OCI-LY7 (cell line): Measurements from ENCODE around the gene ANKRA2.

ENCODE experiments used
- EZH2phosphoT487 ChIP-seq: fragments of 200-600 bp; sonication (generic); IDR thresholded peaks from 2 replicates; pipeline ENCODE4 v1.6.1; 2018; ENCODE audit warnings: low read depth, borderline replicate concordance, mild to moderate bottlenecking, mixed run types, antibody characterized with exemption, low read length, moderate library complexity, mixed read lengths
- TF ChIP-seq, protein P1 (sequence below): fragments of 200-600 bp; sonication (generic); conservative IDR thresholded peaks from 2 replicates; pipeline ENCODE4 v1.5.1; 2014; ENCODE audit warnings: mild to moderate bottlenecking, antibody characterized with exemption, low read length, moderate library complexity, mixed read lengths

DNA sequence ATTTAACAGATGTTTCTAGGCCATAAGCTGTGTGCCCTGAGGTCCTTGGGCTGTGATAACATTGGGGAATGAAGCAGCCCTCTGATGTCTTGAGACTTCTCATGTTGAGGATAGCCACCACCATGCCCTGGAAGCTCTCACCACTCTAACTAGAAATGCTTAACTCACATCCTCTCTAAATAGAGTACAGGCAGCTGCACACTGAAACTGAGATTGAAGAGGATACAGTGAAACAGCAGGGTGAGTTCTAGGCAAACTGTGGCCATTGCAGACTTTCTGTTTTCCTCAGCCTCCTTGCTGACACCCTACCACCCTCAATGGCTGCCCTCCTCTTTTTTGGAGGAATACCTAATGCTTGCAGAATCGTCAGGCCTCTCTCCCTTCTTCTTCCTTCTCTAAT, 22.5 kb upstream of the ANKRA2 start:
- TF ChIP-seq, protein P1, sequence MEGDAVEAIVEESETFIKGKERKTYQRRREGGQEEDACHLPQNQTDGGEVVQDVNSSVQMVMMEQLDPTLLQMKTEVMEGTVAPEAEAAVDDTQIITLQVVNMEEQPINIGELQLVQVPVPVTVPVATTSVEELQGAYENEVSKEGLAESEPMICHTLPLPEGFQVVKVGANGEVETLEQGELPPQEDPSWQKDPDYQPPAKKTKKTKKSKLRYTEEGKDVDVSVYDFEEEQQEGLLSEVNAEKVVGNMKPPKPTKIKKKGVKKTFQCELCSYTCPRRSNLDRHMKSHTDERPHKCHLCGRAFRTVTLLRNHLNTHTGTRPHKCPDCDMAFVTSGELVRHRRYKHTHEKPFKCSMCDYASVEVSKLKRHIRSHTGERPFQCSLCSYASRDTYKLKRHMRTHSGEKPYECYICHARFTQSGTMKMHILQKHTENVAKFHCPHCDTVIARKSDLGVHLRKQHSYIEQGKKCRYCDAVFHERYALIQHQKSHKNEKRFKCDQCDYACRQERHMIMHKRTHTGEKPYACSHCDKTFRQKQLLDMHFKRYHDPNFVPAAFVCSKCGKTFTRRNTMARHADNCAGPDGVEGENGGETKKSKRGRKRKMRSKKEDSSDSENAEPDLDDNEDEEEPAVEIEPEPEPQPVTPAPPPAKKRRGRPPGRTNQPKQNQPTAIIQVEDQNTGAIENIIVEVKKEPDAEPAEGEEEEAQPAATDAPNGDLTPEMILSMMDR: no peak
- no peak for TF ChIP-seq EZH2phosphoT487
